Neural cell (in vitro differentiated cells): ENCODE data around the gene TRPM8. TPM values are rescaled to one million over a fixed set of nuclear protein-coding genes. Genes with fewer than 3 reads are reported as not detected.

Experiments used
- H2AFZ ChIP-seq: fragments of 200-600, 300-800 bp; sonication (generic), shearing (Covaris generic); 2 replicates; pipeline ENCODE4 v1.6.0; 2014; ENCODE audit warnings: low read depth, mild to moderate bottlenecking, antibody characterized with exemption, low read length, moderate library complexity
- H3F3A ChIP-seq: fragments of 200-600 bp; shearing (Covaris generic); 2 replicates; pipeline ENCODE4 v1.6.1; 2016; ENCODE audit warnings: mild to moderate bottlenecking, moderate library complexity, mixed read lengths, antibody characterized with exemption, low read length; ENCODE audit not compliant: insufficient read depth, poor library complexity, severe bottlenecking
- H3K27ac ChIP-seq: fragments of 200-600, 300-800 bp; sonication (generic), shearing (Covaris generic); 2 replicates; pipeline ENCODE4 v1.5.1; 2014; ENCODE audit warnings: mild to moderate bottlenecking, low read length, moderate library complexity
- H3K27me3 ChIP-seq: fragments of 300-800, 200-600 bp; sonication (generic), shearing (Covaris generic); 2 replicates; pipeline ENCODE4 v1.6.0; 2014; ENCODE audit warnings: mild to moderate bottlenecking, low read depth, low read length, moderate library complexity; ENCODE audit not compliant: insufficient read depth
- H3K36me3 ChIP-seq: fragments of 300-800, 200-600 bp; sonication (generic), shearing (Covaris generic); 2 replicates; pipeline ENCODE4 v1.5.1; 2014; ENCODE audit warnings: mild to moderate bottlenecking, antibody characterized with exemption, low read length, moderate library complexity; ENCODE audit not compliant: insufficient read depth
- H3K4me2 ChIP-seq: fragments of 300-800, 200-600 bp; sonication (generic), shearing (Covaris generic); 2 replicates; pipeline ENCODE4 v1.6.0; 2014; ENCODE audit warnings: mild to moderate bottlenecking, low read length
- H3K4me3 ChIP-seq: fragments of 300-800, 200-600 bp; sonication (generic), shearing (Covaris generic); 2 replicates; pipeline ENCODE4 v1.5.1; 2014; ENCODE audit warnings: mild to moderate bottlenecking, low read length, moderate library complexity
- H3K79me2 ChIP-seq: fragments of 200-600 bp; shearing (Covaris generic); replicated peaks from 2 replicates; pipeline ENCODE4 v1.6.0; 2014; ENCODE audit warnings: mild to moderate bottlenecking, low read length, moderate library complexity; ENCODE audit not compliant: insufficient read depth
- H3K9ac ChIP-seq: fragments of 300-800, 200-600 bp; sonication (generic), shearing (Covaris generic); 2 replicates; pipeline ENCODE4 v1.6.1; 2016; ENCODE audit warnings: mild to moderate bottlenecking, low read length, mixed read lengths
- H3K9me2 ChIP-seq: fragments of 200-600 bp; shearing (Covaris generic); 2 replicates; pipeline ENCODE4 v1.6.1; 2016; ENCODE audit warnings: mild to moderate bottlenecking, low read length, mixed read lengths; ENCODE audit not compliant: insufficient read depth
- H3K9me3 ChIP-seq: fragments of 200-600, 300-800 bp; sonication (generic), shearing (Covaris generic); 2 replicates; pipeline ENCODE4 v1.6.1; 2016; ENCODE audit warnings: mild to moderate bottlenecking, mixed run types, low read length, moderate library complexity, mixed read lengths
- H4K20me1 ChIP-seq: fragments of 200-600 bp; shearing (Covaris generic); 2 replicates; pipeline ENCODE4 v1.6.1; 2016; ENCODE audit warnings: mild to moderate bottlenecking, mixed run types; ENCODE audit not compliant: insufficient read depth
- CTCF ChIP-seq: fragments of 450-650 bp; IDR thresholded peaks from 2 replicates; pipeline ENCODE4 v1.5.1; 2014; ENCODE audit warnings: antibody characterized with exemption, mild to moderate bottlenecking, moderate library complexity; ENCODE audit not compliant: poor library complexity, severe bottlenecking
- EP300 ChIP-seq: fragments of 450-650 bp; conservative IDR thresholded peaks from 2 replicates; pipeline ENCODE4 v1.6.1; 2014; ENCODE audit warnings: antibody characterized with exemption, mild to moderate bottlenecking, moderate library complexity; ENCODE audit not compliant: poor library complexity, severe bottlenecking
- EZH2 ChIP-seq: fragments of 200-600, 300-800 bp; shearing (Covaris generic), sonication (generic); IDR thresholded peaks from 2 replicates; pipeline ENCODE4 v1.6.1; 2014; ENCODE audit warnings: antibody characterized with exemption, low read length, borderline replicate concordance, mild to moderate bottlenecking; ENCODE audit not compliant: insufficient read depth, poor library complexity, severe bottlenecking
- MXI1 ChIP-seq: fragments of 450-650 bp; conservative IDR thresholded peaks from 2 replicates; pipeline ENCODE4 v1.6.1; 2014; ENCODE audit warnings: antibody characterized with exemption, mild to moderate bottlenecking; ENCODE audit not compliant: poor library complexity, severe bottlenecking
- POLR2AphosphoS5 ChIP-seq: IDR thresholded peaks from 2 replicates; pipeline ENCODE4 v1.6.1; 2012
- RAD21 ChIP-seq: fragments of 450-650 bp; conservative IDR thresholded peaks from 2 replicates; pipeline ENCODE4 v1.6.1; 2014; ENCODE audit warnings: antibody characterized with exemption, mild to moderate bottlenecking, moderate library complexity
- REST ChIP-seq: IDR thresholded peaks from 2 replicates; pipeline ENCODE4 v1.6.1; 2012; ENCODE audit warnings: borderline replicate concordance
- SMC3 ChIP-seq: fragments of 450-650 bp; conservative IDR thresholded peaks from 2 replicates; pipeline ENCODE4 v1.6.1; 2014; ENCODE audit warnings: antibody characterized with exemption, mild to moderate bottlenecking, moderate library complexity; ENCODE audit not compliant: poor library complexity
- TAF1 ChIP-seq: IDR thresholded peaks from 2 replicates; pipeline ENCODE4 v1.6.1; 2012; ENCODE audit warnings: low read depth
- polyA plus RNA-seq: library from polyadenylated mRNA; depleted of rRNA; stranded (reverse); fragments of >200 nt; gene quantifications from 2 replicates; pipeline ENCODE4 v1.2.3, GENCODE V29; 2014

TRPM8 gene
- polyA plus RNA-seq, 1 donor from 2014 or later = not detected

GRCh38 chr2:234051374-234052070, 134.3 kb downstream of the TRPM8 start:
- Histone ChIP-seq H3K4me3 (no peak overlapping the region), H3K9me2 (no peaks in the 10 kb centered on the region), H3K27ac (no peak overlapping the region), H3K9ac (no peak overlapping the region), H3K9me3 (no peaks in the 10 kb centered on the region), H4K20me1 (no peaks in the 10 kb centered on the region), H3K27me3 (no peaks in the 10 kb centered on the region), H3F3A (no peaks in the 10 kb centered on the region), H3K4me2 (no peak overlapping the region), H3K79me2 (no peaks in the 10 kb centered on the region), H2AFZ (no peak overlapping the region), H3K36me3 (no peaks in the 10 kb centered on the region)
- TF ChIP-seq MXI1 (no peak), RAD21 (no peak), SMC3 (no peak), CTCF (no peak), TAF1 (no peak), EZH2 (no peak), REST (no peak), POLR2AphosphoS5 (no peak), EP300 (no peak)

- no peaks in the 10 kb centered on the region for H3K9me2 ChIP-seq
- no peaks in the 10 kb centered on the region for H3K79me2 ChIP-seq
- H3K4me3 ChIP-seq = no peak overlapping the region
- H3K36me3 ChIP-seq = no peaks in the 10 kb centered on the region
- H3K9me3 ChIP-seq = no peaks in the 10 kb centered on the region
- H2AFZ ChIP-seq = no peak overlapping the region
- H4K20me1 ChIP-seq = no peaks in the 10 kb centered on the region
- H3K9ac ChIP-seq = no peak overlapping the region
- no peak overlapping the region for H3K4me2 ChIP-seq
- TF ChIP-seq MXI1 (no peak), TAF1 (no peak)
- no peaks in the 10 kb centered on the region for H3F3A ChIP-seq
- H3K27me3 ChIP-seq = no peaks in the 10 kb centered on the region
- no peak overlapping the region for H3K27ac ChIP-seq
Observed at GRCh38 chr2:234058881-234059280, 141.7 kb downstream of the TRPM8 start.
